HL-60 (cell line): ENCODE results near the gene PPM1H.

Source experiments
- CTCF ChIP-seq: IDR thresholded peaks from one replicate; pipeline ENCODE4 v1.5.1; 2011; ENCODE audit warnings: low read length, control low read depth, inconsistent platforms; ENCODE audit not compliant: insufficient read depth
- GABPA ChIP-seq: IDR thresholded peaks from 2 replicates; pipeline ENCODE4 v1.6.1; 2012; ENCODE audit warnings: low read depth
- POLR2AphosphoS5 ChIP-seq: IDR thresholded peaks from 2 replicates; pipeline ENCODE4 v1.6.1; 2012; ENCODE audit warnings: low read depth
- REST ChIP-seq: IDR thresholded peaks from 2 replicates; pipeline ENCODE4 v1.6.1; 2012; ENCODE audit warnings: low read depth; ENCODE audit not compliant: insufficient replicate concordance

- TF ChIP-seq CTCF: no peak
- no peak for TF ChIP-seq GABPA
- TF ChIP-seq POLR2AphosphoS5: no peak
- TF ChIP-seq REST: no peak
These were observed 185.4 kb downstream of the PPM1H start for GRCh38 chr12:62749586-62749985.
